ENCODE measurements around the gene MDK. TPM values are rescaled to one million over a fixed set of nuclear protein-coding genes. Genes with fewer than 3 reads are reported as not detected.

Gene MDK
- total RNA-seq, 4 donors from 2014 or later = 5.0 to 25.0 (median 14.1) TPM

DNA sequence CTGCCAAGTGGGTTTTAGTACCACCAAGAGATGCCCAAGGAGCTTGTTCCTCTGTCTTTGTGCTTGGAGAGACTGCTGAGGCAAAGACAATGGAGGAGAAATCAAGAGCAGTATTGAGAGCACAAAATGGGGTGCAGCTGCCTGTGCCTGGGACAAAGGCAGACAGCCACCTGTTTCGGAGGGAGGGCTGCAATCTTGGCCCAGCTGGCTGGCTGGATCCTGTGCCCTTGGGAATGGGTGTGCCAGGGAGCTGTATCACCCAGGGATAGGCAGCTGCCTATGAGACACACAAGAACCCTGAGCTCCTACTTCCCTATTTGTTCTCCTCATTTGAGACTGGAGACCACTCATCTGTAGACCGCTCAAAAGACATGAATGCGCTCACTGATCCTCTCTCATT lies 33.4 kb downstream of the MDK start:
- TF ChIP-seq POLR2AphosphoS5 (IDR thresholded peaks at IDR 0.05) = no peak
- no peak for TF ChIP-seq POLR2A (IDR thresholded peaks at IDR 0.05)
- TF ChIP-seq EP300 (IDR thresholded peaks at IDR 0.05) = no peak
- TF ChIP-seq, protein P1, sequence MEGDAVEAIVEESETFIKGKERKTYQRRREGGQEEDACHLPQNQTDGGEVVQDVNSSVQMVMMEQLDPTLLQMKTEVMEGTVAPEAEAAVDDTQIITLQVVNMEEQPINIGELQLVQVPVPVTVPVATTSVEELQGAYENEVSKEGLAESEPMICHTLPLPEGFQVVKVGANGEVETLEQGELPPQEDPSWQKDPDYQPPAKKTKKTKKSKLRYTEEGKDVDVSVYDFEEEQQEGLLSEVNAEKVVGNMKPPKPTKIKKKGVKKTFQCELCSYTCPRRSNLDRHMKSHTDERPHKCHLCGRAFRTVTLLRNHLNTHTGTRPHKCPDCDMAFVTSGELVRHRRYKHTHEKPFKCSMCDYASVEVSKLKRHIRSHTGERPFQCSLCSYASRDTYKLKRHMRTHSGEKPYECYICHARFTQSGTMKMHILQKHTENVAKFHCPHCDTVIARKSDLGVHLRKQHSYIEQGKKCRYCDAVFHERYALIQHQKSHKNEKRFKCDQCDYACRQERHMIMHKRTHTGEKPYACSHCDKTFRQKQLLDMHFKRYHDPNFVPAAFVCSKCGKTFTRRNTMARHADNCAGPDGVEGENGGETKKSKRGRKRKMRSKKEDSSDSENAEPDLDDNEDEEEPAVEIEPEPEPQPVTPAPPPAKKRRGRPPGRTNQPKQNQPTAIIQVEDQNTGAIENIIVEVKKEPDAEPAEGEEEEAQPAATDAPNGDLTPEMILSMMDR (IDR thresholded peaks at IDR 0.05) = no peak
- no peaks in the 10 kb centered on the region for H3K27me3 ChIP-seq
- WGBS, 2 donors (ENCODE audit: low coverage in 1 of 2) = 60 to 100% methylated on average over 2 to 3 of the region's 3 CpGs
- no peak overlapping the region for H3K27ac ChIP-seq
- H3K4me3 ChIP-seq = no peak overlapping the region
- H3K9me3 ChIP-seq = no peaks in the 10 kb centered on the region
- H3K4me1 ChIP-seq = no peaks in the 10 kb centered on the region
- no peak for ATAC-seq
- peaks cover 0 to 87% of the 10 kb centered on the region in 2 donors for H3K36me3 ChIP-seq

DNA sequence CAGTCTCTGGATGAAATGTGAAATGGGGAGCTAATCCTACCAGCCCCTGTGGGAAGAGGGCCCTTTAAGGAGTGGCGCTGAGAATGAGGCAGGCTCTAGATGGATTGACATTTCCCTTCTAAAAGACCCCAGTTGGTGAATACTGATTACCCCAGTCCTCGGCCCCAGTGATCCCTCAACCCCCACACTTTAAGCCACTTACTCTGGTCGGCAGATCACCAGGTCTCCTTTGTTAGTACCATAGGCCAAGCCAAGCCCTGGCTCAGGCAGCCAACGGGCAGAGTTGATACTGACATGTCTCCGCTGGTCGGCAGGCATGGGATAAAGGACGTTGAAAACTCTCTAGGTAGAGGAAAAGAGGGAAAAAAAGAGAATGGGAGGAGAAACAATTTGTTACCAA lies 36.2 kb downstream of the MDK start:
- TF ChIP-seq, protein P1 (IDR thresholded peaks at IDR 0.05) = no peak
- no peak for TF ChIP-seq EP300 (IDR thresholded peaks at IDR 0.05)
- TF ChIP-seq POLR2AphosphoS5 (IDR thresholded peaks at IDR 0.05) = no peak
- peaks cover 0 to 89% of the 10 kb centered on the region in 2 donors for H3K36me3 ChIP-seq
- WGBS, 2 donors (ENCODE audit: low coverage in 1 of 2) = 75 to 89% methylated on average over 4 to 5 of the region's 7 CpGs

DNA sequence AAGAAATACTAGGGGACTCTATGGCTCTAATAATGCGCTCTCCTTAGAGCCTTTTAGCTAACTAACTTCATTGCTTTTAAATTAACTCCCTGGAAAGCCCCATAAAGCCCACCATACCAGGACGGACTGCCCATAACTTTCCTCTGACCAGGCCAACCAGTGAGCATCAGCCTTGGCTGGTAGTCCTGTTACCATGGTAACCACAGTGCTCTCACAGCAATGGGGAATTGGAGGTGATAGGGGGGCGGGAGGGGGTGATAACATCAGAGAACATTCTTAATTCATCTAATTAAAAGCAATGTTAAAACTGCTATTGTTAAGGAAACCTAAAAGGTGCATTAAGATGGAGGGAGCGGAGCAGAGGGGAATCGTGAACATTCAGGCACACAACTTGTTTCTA lies 37.3 kb downstream of the MDK start:
- no peak for TF ChIP-seq POLR2A (IDR thresholded peaks at IDR 0.05)
- no peaks in the 10 kb centered on the region for H3K9me3 ChIP-seq
- no peaks in the 10 kb centered on the region for H3K27me3 ChIP-seq
- H3K4me3 ChIP-seq = no peak overlapping the region
- no peaks in the 10 kb centered on the region for H3K4me1 ChIP-seq
- peaks cover 0 to 81% of the 10 kb centered on the region in 2 donors for H3K36me3 ChIP-seq
- WGBS, 2 donors (ENCODE audit: low coverage in 1 of 2) = 78 to 85% methylated on average over 4 to 5 of the region's 5 CpGs
- no peak overlapping the region for H3K27ac ChIP-seq
- no peak for ATAC-seq

More for the DNA sequence above, 36.2 kb downstream of the MDK start:
- H3K27ac ChIP-seq = no peak overlapping the region
- no peaks in the 10 kb centered on the region for H3K27me3 ChIP-seq
- no peak overlapping the region for H3K4me3 ChIP-seq
- H3K9me3 ChIP-seq = no peaks in the 10 kb centered on the region
- H3K4me1 ChIP-seq = no peaks in the 10 kb centered on the region
- ATAC-seq = no peak

DNA sequence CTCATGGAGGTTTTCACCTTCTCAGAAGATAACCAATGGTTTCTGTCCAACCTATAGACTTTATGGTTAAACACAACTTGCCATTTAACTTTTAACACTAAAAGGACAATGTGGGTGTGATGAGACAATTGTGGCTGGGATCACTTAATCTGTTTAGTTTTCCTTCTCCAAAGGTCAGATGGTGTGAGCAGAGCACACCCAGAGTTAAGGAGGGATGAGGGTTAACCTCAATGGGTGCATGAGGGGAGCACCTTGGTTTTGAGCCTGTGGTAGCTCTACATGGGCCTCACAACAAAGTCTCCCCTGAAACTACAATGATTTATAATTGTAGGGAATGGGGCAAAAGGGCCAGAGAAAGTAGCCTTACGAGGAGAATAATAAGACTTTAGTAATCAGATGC lies 39.0 kb downstream of the MDK start:
- WGBS, 2 donors (ENCODE audit: low coverage in 1 of 2) = 89 to 100% methylated on average over 1 of the region's 1 CpG
- Histone ChIP-seq H3K4me1 (no peaks in the 10 kb centered on the region), H3K4me3 (no peak overlapping the region), H3K36me3 (peaks cover 0 to 74% of the 10 kb centered on the region in 2 donors), H3K27me3 (no peaks in the 10 kb centered on the region), H3K9me3 (no peaks in the 10 kb centered on the region), H3K27ac (no peak overlapping the region)
- ATAC-seq = no peak
- TF ChIP-seq POLR2AphosphoS5 (IDR thresholded peaks at IDR 0.05) (no peak), POLR2A (IDR thresholded peaks at IDR 0.05) (no peak), EP300 (IDR thresholded peaks at IDR 0.05) (no peak)
- TF ChIP-seq, protein P1 (IDR thresholded peaks at IDR 0.05) = no peak

DNA sequence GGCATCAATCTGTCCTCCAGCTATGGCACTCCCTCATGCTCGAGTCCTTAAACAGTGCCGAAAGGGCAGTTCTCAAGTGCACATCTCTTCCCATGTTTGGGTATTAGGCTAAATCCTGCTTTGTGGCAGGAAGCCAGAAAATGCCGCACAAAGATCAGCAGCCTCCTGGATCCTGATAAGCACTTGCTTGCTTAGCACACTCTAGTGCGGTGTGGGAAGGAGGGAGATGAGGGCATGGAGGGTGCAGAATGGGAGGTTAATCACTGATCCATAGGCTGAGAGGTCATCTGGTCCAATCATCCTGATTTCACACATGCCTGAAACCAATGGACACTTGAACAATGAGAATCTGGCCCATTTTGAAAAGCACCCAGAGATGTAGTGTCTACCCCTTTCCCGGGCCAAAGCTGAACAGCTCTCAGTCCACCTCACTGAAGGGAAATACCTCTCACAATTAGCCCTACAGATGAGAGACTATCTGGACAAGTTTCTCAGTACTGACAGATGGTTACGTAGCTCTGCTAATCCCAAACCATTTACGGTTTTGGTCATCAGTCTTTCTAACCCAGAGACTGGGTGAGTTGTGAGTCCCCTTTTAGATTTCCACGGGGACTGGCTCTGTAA lies 39.9 kb downstream of the MDK start:
- no peak overlapping the region for H3K27ac ChIP-seq
- no peak for TF ChIP-seq EP300 (IDR thresholded peaks at IDR 0.05)
- no peak for TF ChIP-seq POLR2A (IDR thresholded peaks at IDR 0.05)
- no peak for TF ChIP-seq POLR2AphosphoS5 (IDR thresholded peaks at IDR 0.05)
- TF ChIP-seq, protein P1 (IDR thresholded peaks at IDR 0.05) = no peak
- no peaks in the 10 kb centered on the region for H3K9me3 ChIP-seq
- H3K4me1 ChIP-seq = no peaks in the 10 kb centered on the region
- 67 to 75% methylated on average over 5 to 6 of the region's 8 CpGs for WGBS, 2 donors (ENCODE audit: low coverage in 1 of 2)
- ATAC-seq = no peak
- peaks cover 0 to 73% of the 10 kb centered on the region in 2 donors for H3K36me3 ChIP-seq
- H3K4me3 ChIP-seq = no peak overlapping the region
- no peaks in the 10 kb centered on the region for H3K27me3 ChIP-seq

Measured in gastroesophageal sphincter (tissue), 4 donors.